Kidney (tissue), 14 donors: Measurements from ENCODE around the gene PLEKHD1. TPM values are rescaled to one million over a fixed set of nuclear protein-coding genes. Genes with fewer than 3 reads are reported as not detected.

ENCODE experiments used
- DNase-seq, 5 donors: peaks; one replicate each; pipeline ENCODE4 v3.0.0-alpha.2; 2013 to 2020
- FAIRE-seq: peaks from 2 replicates; lab custom pipeline; 2012; peaks lifted over from hg19 to GRCh38; lab: Jason Lieb, UNC
- H3K27ac ChIP-seq, 2 donors: one replicate each; pipeline ENCODE4 v1.7.0; 2013; ENCODE audit warnings: low read depth in 2 of 2, low read length in 2 of 2, inconsistent platforms in 1 of 2
- H3K27me3 ChIP-seq: one replicate; pipeline ENCODE4 v1.7.1; 2013; ENCODE audit warnings: low read length, inconsistent platforms; ENCODE audit not compliant: control insufficient read depth, insufficient read depth
- H3K36me3 ChIP-seq, 3 donors: one replicate each; pipeline versions ENCODE4 v1.7.0 to v1.7.1; 2013; ENCODE audit warnings: low read length in 3 of 3, control low read depth in 1 of 3, inconsistent platforms in 1 of 3; ENCODE audit not compliant: insufficient read depth in 3 of 3, control insufficient read depth in 2 of 3
- H3K4me1 ChIP-seq, 3 donors: one replicate each; pipeline versions ENCODE4 v1.7.0 to v1.7.1; 2013; ENCODE audit warnings: low read length in 3 of 3, inconsistent platforms in 1 of 3, low read depth in 1 of 3; ENCODE audit not compliant: control insufficient read depth in 2 of 3, insufficient read depth in 2 of 3
- H3K4me3 ChIP-seq, 3 donors: one replicate each; pipeline versions ENCODE4 v1.7.0 to v1.8.1; 2013; ENCODE audit warnings: low read length in 3 of 3, control low read depth in 1 of 3, inconsistent platforms in 1 of 3
- H3K9ac ChIP-seq, 3 donors: one replicate each; pipeline versions ENCODE4 v1.7.0 to v1.7.1; 2013; ENCODE audit warnings: low read length in 3 of 3, control low read depth in 1 of 3, inconsistent platforms in 1 of 3
- H3K9me3 ChIP-seq, 3 donors: one replicate each; pipeline versions ENCODE4 v1.7.0 to v1.7.1; 2013; ENCODE audit warnings: low read length in 3 of 3, control low read depth in 1 of 3, inconsistent platforms in 1 of 3; ENCODE audit not compliant: control insufficient read depth in 2 of 3, insufficient read depth in 1 of 3
- intact Hi-C: fragments of 100-400 bp; cut with DNase I; formaldehyde crosslinking; loops from one replicate; pipeline ENCODE4 v1.11.1; 2022
- polyA plus RNA-seq: library from polyadenylated mRNA; stranded (reverse); fragments of 350-450 nt; fragmentation: Illumina TruSeq; extraction: RNeasy Lipid Tissue Mini Kit (QIAGEN cat#74804); gene quantifications from one replicate; pipeline ENCODE4 v1.2.3, GENCODE V29; 2014; ENCODE audit warnings: low read depth, low replicate concordance; ENCODE audit not compliant: insufficient read depth
- total RNA-seq: library from RNA; stranded (reverse); fragmentation: NEBNext Ultra II Directional; extraction: Animal tissue kit (Norgen Biotek cat#: 25700); gene quantifications from one replicate; pipeline ENCODE4 v1.2.1, GENCODE V29; 2021
- TF ChIP-seq, protein P1 (sequence below): IDR thresholded peaks from 3 replicates; pipeline ENCODE4 v1.5.1; 2012; ENCODE audit warnings: mild to moderate bottlenecking, moderate library complexity, borderline replicate concordance; ENCODE audit not compliant: insufficient read depth; ENCODE audit errors: extremely low read depth
- donor health status: control.
- donor health status: control.
- donor health status: control.
- donor health status: control.
- donor health status: control.
- donor health status: DM: yes; HTN: yes; CAD: no.
- donor health status: Normal renal cell carcinoma (clear cell type).

Gene PLEKHD1
- total and polyA plus RNA-seq, 2 donors from 2014 or later, result 0.25 to 3.4 TPM

DNA sequence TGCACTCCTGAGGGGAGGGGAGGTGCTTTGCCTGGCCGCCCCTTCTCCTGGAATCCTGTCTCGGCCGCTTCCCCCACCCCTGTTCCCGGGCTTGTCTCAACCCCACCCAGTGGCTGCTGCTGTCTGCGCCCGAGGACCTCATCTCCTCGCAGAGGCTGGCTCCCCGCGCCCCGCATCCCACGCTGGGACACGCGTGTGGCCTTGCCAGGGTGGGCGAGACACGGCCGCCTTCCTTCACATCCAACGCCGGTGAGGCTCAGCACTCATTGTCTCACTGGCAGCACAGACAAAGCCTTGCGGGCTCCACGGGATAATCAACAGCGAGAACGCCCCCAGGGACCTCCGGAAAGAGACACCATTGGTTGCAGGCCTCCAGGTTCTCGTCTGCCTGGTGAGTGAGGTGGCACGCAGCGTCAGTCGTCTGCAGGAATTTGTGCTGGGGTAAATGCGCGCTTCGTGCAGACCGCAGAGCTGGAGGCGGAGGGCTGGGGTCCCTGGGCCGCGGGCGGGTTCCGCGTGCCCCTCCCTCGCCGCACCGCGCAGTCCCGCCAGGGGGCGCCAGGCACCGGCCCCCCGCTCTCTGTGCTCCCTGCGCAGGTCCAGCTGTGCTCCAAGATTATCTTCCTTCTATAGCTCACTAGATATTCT, 63.3 kb downstream of the PLEKHD1 start:
- intact Hi-C loops, result no loop called here
- Histone ChIP-seq H3K4me1 (no peaks in the 10 kb centered on the region), H3K27ac (no peak overlapping the region), H3K36me3 (no peaks in the 10 kb centered on the region), H3K27me3 (no peaks in the 10 kb centered on the region), H3K4me3 (peak overlapping the region in 1 of 3 donors; percentile 21), H3K9ac (no peak overlapping the region), H3K9me3 (no peaks in the 10 kb centered on the region)
- FAIRE-seq (no peak), DNase-seq (peak; percentile 68 to 84 (median 80))
- TF ChIP-seq, protein P1, sequence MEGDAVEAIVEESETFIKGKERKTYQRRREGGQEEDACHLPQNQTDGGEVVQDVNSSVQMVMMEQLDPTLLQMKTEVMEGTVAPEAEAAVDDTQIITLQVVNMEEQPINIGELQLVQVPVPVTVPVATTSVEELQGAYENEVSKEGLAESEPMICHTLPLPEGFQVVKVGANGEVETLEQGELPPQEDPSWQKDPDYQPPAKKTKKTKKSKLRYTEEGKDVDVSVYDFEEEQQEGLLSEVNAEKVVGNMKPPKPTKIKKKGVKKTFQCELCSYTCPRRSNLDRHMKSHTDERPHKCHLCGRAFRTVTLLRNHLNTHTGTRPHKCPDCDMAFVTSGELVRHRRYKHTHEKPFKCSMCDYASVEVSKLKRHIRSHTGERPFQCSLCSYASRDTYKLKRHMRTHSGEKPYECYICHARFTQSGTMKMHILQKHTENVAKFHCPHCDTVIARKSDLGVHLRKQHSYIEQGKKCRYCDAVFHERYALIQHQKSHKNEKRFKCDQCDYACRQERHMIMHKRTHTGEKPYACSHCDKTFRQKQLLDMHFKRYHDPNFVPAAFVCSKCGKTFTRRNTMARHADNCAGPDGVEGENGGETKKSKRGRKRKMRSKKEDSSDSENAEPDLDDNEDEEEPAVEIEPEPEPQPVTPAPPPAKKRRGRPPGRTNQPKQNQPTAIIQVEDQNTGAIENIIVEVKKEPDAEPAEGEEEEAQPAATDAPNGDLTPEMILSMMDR, result peak; percentile 30

DNA sequence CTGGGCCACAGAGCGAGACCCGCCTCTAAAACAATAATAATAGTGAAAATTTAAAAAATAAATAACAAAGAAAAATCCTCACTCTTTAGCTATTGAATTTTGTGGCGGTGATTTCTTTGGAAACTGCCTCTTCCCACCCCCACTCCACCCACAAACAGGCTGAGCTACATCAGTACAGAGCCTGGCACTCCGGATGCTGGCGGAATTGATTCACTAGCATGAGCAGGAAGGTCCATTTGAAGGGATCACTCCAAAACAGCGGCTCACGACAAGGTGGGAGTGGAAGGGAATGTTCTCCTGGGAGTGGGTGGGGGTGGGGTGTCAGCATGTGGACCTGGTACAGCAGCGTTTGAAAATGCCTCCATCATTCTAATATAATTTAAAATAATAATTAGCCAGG, 64.0 kb downstream of the PLEKHD1 start:
- DNase-seq, result no peak
- H3K9ac ChIP-seq, result no peak overlapping the region
- TF ChIP-seq, protein P1, result no peak
- no peaks in the 10 kb centered on the region for H3K4me1 ChIP-seq
- no peaks in the 10 kb centered on the region for H3K9me3 ChIP-seq
- intact Hi-C loops, result no loop called here
- H3K27ac ChIP-seq, result no peak overlapping the region
- H3K36me3 ChIP-seq, result no peaks in the 10 kb centered on the region
- no peaks in the 10 kb centered on the region for H3K27me3 ChIP-seq
- no peak overlapping the region for H3K4me3 ChIP-seq
- no peak for FAIRE-seq

DNA sequence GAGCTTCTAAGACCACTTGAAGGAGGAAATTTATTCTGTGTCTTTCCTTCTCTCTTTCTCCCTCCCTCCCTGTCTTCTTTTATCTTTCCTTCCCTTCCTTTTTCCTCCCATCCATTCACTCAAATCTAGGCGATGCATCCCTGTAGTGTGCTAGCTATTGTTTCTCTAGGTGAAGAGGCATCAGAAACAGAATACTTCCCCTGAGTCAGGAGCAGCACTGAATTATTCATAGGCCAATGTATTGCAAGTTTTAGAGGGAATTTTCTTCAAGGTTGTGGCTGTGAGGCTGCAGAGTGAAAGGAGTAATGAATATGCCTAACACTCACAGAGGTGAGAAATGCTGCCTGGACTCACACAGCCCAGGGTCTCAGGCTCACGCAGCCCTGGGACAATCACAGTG, 67.0 kb downstream of the PLEKHD1 start:
- H3K4me1 ChIP-seq, result no peaks in the 10 kb centered on the region
- no peaks in the 10 kb centered on the region for H3K36me3 ChIP-seq
- no peak overlapping the region for H3K27ac ChIP-seq
- TF ChIP-seq, protein P1, result no peak
- DNase-seq, result no peak
- intact Hi-C loops, result no loop called here
- H3K9me3 ChIP-seq, result no peaks in the 10 kb centered on the region
- H3K4me3 ChIP-seq, result no peak overlapping the region
- H3K27me3 ChIP-seq, result no peaks in the 10 kb centered on the region
- FAIRE-seq, result no peak
- H3K9ac ChIP-seq, result no peak overlapping the region

DNA sequence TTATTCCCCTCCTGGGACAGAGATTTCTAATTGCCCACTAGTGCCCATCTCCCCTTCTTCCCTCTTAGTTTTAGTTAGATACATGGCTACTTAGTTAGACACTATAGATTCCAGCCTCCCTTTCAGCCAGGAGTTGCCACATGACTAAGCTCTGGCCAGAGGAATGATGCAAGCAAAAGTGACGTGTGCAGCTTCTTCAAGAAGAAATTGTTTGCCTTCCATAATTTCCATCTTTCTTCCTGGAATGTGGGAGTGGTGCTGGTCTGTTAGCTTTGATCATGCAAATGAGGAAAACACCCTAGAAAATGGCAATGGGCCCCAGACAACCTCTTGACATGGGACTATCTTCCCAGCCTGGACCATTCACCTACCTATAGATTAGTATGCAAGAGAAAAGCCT, 68.7 kb downstream of the PLEKHD1 start:
- Histone ChIP-seq H3K27me3 (no peaks in the 10 kb centered on the region), H3K36me3 (no peaks in the 10 kb centered on the region), H3K9me3 (no peaks in the 10 kb centered on the region), H3K27ac (no peak overlapping the region), H3K4me1 (no peaks in the 10 kb centered on the region), H3K9ac (no peak overlapping the region), H3K4me3 (no peak overlapping the region)
- FAIRE-seq, result no peak
- intact Hi-C loops, result no loop called here
- DNase-seq, result no peak
- TF ChIP-seq, protein P1, result no peak
